GM21360 (cell line): Measurements from ENCODE around the gene SDK2.
"Not testable (repeated sequence)": the region's sequence is repeated elsewhere in the genome, so short reads cannot be mapped to it uniquely, and the experiment has no call there.

ENCODE experiments used
- ATAC-seq: cut with Tn5 transposase; IDR thresholded peaks from one replicate; pipeline ENCODE4 v1.9.1; 2021; ENCODE audit warnings: mild to moderate bottlenecking, moderate library complexity; ENCODE audit not compliant: unreplicated experiment

Gene SDK2

DNA sequence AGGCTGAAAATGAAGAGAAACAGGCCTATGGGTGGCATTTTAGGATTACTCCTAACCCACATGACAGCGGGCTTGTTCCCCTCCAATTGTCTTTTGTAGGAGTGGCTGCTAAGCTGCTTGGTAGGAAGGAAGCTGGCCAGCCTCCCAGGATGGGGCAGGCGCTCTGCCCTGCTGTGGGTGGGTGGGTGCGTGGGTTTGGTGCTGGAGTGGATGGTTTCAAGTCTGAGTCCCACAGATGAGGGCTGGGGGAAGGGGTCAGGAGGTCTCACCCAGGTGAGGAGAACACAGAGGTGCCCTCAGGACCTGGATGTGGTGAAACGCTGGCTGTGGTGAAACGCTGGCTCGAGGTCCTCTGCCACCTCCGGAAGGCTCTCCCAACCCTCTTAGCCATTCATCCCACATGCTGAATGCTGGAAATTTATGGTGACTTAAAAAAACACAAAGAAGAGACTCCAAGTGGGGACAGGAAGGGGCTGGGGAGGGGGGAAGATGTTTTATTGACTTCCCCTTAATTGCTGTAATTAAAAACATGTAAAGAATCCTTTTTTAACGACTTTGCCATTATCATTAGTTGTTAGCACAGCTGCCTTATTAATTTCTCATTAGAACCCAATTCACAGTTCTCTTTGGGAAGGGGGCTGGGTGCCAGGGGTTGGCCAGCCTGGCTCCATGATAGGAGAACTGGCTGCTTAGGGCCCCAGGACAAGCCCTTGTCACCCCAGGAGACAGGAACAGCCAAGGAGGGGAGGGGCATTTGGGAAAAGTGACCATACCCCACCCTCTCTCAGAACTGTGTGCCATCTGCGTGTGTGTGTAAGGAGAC is 178.9 kb downstream of the SDK2 start:
- no peak for ATAC-seq

DNA sequence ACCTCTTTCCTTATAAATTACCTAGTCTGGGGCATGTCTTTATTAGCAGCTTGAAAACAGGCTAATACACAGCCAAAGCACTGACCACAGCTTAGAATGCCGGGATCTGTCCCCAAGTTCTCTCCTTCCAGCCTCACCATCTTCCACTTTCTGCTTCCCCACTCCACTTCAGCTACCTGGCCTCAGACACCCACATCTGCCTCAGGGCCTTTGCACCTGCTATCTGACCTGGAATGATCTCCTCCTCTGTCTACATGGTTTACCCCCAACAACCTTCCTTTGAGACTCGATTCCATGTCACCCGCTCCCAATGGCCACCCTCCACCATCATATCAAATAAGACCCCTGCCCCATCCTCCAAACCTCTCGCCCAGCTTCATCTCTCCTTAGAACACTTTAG is 179.8 kb downstream of the SDK2 start:
- ATAC-seq, result no peak

DNA sequence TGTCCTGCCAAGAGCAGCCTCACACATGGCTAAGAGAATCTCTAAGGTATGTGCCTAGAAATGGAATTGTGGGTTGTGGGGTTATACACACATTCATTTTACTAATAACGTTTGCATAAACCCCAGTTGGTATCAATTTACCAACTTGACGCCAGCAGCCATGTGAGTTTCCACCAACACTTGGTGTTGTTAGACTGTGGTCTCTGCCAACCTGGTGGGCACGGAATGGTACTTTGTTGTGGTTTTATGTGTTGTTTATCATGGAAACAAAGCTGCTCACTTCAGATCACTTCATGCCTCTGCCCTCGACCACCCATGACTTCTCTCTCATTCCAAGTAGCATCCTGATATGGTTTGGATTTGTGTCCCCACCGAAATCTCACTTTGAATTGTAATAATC is 180.4 kb downstream of the SDK2 start:
- no peak for ATAC-seq

DNA sequence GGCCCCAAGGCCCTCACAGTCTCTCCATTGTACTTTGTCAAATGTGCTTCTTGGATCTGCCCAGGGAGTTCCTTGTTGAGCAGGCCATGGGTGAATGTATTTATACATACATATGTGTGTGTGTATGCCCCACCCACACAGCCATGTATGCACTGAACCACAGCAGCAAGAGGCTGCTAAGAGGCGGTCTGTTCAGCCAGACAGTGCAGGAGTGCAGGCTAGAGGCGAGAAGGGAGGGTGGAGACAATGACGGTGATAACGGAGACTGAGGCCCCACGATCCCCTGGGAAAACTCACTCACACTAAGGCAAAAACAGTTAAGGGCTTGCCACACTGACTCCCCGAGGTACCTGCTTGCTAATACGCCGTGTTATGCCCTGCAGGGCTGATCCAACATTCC is 181.4 kb downstream of the SDK2 start:
- ATAC-seq, result no peak

DNA sequence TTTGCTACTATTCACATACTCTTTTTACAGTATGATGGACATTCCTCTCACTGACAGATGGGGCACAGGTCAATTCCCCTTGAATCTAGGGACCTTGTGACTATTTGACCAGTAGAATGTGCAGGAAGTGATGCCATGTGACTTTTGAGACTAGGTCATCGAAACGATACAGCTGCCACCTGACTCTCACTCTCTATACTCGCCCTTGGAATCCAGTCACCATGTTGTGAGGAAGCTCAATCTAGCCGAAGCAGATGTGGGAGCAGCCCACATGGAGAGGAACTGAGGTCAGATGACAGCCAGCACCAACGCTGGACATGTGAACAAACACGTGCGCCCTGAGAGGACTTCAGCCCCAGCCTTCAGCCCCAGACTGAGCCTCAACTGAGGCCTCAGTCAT is 184.3 kb downstream of the SDK2 start:
- no peak for ATAC-seq

DNA sequence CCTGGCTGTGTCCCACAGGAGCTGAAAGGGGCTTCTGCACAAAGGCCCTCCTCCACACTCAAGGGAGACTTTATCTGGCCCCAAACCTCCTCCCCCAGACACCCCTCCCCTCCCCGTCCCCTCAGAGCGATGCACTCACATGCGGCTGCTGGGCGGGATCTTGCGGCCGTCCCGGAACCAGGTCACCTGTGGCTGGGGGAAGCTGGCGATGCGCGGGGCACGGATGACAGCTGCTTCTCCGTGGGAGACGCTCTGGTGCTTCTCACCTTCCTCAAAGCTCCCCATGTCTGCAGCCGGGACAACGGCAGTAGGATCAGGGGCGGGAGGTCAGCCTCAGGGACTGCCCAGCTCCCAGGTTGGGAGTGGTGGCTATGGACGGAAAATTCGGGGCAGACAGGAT is 188.5 kb downstream of the SDK2 start:
- ATAC-seq, result no peak

DNA sequence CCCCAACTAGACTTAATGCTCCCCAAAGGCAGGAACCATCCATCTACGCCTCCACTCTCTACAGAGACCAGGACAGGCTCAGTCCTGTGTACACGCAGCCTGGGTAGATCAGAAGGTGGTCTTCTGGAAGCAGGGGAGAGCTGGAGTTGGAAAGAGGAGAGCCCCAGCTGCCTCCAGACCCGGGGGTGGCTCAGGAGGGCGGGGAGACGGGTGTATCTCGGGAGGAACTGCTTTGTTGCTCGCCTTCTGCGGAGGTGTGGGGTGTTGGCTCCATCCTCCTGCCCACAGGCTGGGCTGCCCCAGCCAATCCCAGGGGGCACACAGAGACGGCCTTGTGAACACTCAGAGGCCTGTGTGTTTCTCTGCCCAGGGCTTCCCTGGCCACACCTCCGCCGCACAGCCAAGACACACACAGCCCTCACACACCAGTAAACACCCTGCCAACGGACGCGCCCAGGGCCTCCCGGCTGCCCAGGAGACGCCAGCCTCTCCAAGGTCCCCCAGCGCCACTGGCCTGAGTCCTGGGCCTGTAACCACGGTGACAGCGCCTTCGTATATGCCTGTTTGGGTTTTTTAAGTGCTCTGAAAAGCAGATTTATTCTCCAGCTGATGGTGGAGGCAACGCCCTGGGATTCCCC is 189.1 kb downstream of the SDK2 start:
- ATAC-seq, result no peak

DNA sequence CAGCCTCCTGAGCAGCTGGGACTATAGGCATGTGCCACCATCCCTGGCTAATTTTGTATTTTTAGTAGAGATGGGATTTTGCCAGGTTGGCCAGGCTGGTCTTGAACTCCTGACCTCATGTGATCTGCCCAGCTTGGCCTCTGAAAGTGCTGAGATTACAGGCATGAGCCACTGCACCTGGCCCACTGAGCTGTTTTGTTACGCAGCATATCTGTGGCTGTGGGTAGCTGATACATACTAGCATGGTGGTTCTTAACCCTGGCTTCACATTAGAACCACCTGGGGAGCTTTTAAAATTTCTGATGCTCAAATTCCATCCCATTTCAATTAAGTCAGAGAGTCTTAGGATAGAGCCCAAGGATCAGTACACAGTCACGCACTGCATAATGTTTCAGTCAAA is 190.8 kb downstream of the SDK2 start:
- ATAC-seq, result not testable (repeated sequence)

DNA sequence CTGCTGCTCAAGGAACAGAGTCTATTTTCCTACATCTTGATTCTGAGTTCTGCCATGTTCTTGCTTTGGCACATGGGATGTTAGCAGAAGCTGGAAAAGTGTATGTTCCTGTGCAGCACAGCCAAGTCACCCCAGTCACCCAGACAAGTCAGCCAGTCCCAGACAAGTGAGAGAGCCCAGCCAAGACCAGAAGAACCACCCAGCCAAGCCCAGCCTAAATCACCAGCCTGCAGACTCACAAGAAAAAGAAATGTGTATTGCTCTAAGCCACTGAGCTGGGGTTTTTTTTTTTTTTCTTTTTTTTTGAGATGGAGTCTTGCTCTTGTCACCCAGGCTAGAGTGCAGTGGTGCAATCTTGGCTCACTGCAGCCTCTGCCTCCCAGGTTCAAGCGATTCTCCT is 191.2 kb downstream of the SDK2 start:
- ATAC-seq, result no peak

DNA sequence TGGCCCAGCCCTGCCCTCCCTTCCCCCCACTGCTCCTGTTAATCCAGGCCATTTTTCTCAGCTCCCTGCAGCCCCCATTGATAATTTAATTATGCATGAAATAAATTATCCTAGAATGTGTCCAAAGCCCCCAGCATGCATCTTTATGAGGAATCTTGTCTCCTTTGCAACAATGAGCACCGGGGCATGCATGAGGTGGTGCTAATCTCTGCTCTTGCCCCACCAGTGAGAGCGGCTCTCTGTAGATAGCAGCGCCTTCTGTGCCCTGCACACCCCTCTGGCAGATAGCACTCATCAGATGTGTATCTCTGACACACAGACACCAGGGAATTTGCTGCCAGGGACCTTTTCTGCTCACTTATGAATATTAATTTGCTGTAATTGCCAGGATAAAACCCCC is 192.2 kb downstream of the SDK2 start:
- no peak for ATAC-seq

DNA sequence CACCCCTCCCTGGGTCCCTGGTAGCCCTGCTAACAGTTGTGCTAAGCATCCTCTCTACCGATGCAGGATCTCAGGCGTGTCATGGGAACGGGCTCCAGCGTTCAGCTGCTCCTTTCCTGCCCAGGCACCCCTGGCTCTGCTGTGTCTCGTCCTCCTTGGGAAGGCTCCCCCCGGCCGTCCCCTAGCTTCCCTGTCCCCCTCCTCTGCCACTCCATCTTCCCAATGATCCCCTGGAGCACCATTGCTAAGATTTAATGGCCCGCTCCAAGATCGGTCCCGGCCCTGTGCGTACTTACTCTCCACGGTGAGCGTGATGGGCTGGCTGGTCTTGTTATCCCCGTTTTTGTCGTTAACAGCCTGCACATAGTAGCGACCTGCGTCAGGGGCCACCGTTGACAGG is 196.9 kb downstream of the SDK2 start:
- no peak for ATAC-seq

DNA sequence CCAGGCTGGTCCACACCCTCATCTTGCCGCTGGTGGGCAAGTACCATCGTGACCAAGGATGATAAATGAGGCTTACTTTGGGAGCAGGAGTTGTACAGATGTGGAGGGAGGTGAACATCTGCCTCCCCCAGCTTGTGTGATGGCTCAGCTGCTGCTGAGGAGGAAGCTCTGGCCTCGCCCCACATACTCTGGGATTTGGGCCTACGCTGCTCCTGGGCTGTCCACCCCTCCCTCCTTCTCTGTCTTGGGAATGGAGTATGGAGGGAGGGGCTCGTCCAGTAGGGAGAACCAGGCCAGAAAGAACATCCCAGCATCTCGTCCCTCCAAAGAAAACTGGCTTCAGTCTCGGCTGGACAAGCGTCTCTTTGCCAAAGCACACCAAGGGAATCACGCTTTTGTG is 197.6 kb downstream of the SDK2 start:
- ATAC-seq, result no peak

DNA sequence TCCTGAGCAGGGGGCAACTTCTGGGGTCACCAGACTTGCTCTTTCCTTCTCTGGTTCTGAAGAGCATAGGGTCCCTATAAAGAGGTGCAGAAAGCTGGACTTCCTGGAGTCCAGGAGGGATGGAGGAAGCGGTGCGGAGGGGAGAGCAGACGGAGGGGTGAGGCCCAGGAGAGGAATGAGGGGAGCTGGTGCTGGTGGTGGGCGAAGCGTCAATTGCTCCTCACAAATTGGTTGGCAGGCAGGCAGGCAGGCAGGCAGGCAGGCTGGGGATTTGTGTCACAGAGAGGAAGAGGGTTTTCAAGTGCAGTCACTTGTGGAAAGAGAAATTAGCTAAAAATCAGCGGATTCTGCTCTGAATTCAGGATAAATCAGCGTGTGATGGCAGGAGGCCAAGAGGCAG is 198.8 kb downstream of the SDK2 start:
- no peak for ATAC-seq

DNA sequence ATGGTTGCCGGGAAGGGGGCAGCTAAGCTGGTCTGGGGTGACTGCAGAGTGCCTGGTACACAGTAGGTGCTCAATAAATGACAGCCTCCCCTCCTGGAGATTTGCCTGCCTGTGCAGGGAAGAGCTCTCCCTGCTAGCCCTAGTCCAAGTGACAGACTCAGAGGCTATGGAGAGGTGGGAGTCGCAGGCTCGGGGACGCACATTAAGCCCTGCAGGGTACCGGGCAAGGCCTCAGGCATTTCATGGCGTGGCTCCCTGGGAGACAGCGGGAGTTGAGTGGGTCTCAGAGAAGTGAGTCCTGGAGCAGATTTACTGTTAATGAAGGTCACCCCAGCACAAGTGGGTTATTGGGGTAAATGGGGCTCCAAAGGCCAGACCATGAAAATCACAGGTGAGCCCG is 200.2 kb downstream of the SDK2 start:
- ATAC-seq, result no peak

DNA sequence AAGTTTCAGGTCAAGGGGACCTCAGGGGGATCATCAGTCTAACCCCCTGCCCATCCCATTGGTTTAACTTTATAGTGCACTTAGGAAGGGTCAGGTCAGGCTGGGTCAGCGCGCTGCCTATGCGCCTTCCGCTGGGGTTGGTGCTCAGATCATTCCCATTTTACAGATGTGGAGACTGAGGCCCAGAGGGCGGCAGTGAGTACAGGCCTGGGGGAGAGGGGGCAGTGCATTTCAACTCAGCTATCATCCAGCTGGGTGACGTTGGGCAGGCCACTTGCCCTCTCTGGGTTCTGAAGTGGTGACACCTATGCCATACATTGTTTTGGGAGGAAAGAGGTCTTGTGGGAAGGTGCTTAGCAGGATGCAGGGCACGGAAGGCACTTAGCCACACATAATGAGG is 204.6 kb downstream of the SDK2 start:
- no peak for ATAC-seq

DNA sequence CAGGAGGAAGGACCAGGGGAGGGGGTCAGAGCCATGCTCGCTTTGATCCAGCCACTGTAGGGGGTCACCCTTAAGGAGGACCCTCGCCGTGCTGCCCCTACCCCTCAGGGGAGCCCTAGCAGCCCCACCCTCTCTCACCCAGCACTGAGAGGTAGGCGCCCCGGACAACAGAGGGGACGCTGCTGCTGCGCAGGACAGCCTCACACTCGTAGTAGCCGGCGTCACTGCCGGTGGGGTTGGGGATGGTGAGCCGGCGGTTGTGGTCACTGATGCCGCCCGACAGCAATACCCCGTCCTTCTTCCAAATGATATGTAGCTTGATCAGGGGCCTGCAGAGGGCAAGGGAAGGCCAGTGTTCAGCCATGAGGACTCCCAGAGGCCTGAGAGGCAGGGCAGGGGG is 206.4 kb downstream of the SDK2 start:
- no peak for ATAC-seq

DNA sequence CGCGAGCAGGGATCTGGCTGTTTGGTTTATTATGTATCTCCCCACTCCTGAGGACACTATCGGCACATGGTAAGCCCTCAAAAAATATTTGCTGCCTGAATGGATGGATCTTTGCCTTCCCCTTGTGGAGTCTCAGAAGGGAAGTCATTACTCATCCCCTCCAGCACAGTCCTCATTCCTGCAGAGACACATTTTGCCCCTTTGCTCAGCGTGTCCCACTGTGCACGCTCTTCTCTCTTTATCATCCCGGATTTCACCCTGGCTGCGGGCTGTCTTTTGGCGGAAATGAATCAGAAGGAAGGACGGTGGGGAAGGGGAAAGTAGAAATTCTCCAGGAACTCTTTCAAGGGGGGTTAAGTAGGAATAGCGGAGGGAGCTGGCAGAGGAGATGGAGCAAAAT is 207.3 kb downstream of the SDK2 start:
- no peak for ATAC-seq

DNA sequence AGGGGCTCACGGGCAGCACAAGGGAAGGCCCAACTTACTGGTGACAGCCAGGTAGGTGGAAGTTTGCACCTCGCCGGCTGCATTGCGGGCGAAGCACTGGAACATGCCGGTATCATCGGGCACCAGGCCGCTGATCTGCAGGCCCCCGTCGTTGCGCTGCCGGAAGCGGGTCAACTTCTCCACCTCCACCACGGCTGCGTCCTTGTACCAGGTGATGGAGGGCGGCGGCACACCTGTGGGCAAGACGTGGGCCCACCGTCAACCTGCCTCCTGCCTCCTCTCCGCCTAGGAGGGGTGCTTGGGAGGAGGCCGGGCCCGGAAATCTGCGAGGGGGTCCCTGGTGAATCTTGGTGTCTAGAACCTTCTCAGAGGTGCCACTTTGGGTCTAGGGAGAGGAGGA is 208.8 kb downstream of the SDK2 start:
- ATAC-seq, result no peak

DNA sequence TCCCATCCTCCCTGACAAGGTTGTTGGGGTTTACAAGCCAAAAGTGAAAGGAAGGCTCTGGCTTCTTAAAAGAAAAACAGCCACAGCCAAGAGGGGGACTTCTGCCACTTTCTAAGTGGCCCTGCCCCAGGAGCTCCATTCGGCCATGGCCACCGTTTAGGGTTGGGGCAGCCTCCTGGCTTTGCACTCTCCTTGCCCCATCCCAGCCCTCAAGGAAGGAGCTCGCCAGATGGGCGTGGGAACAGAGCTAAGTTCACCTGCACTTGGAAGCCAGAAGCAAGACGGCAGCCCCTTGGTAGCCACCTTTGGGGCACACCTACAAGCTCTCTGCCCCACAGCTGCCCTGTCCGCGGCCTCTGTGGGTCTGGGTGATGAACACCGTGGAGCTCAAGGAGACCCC is 210.1 kb downstream of the SDK2 start:
- no peak for ATAC-seq

DNA sequence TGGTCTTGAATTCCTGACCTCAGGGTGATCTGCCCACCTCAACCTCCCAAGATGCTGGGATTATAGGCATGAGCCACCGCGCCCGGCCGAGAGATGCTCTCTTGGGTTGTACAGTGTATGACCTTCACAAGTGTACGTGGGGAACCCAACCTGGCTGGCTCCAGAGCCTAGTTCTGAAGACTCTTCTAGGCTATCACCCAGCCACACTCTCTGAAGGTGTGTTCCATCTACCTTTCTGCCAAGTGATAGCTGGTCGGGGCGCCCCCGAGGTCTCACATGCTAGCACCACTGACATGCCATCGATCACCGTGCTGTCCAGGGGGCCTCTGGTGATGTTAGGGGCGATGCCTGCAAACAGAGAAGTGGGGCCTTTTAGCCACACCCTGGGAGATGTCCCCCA is 210.7 kb downstream of the SDK2 start:
- no peak for ATAC-seq

DNA sequence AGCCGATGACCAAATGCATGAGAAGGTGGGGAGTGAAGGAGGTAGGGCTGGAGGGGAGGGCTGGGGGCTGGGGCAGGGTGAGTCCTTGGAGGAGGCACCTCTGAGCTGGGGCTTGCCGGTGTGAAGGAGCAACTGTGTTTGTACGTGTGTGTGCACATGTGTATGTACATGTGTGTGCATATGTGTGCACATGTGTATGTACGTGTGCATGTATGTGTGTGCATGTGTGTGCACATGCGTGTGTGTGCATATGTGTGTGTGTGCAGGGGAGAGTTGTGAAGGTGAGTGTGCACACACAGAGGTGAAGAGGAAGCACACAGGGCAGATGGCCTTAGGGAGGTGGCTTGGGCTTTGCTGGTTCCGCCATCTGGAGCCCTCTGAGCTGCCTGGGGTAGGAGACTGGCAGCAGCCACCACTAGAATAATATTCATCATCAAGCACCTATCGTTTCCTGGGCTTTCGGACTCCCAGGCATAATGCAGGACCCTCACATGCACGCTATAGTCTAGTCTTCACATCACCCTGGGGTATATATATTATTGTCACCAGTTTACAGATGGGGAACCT is 211.5 kb downstream of the SDK2 start:
- ATAC-seq, result no peak

DNA sequence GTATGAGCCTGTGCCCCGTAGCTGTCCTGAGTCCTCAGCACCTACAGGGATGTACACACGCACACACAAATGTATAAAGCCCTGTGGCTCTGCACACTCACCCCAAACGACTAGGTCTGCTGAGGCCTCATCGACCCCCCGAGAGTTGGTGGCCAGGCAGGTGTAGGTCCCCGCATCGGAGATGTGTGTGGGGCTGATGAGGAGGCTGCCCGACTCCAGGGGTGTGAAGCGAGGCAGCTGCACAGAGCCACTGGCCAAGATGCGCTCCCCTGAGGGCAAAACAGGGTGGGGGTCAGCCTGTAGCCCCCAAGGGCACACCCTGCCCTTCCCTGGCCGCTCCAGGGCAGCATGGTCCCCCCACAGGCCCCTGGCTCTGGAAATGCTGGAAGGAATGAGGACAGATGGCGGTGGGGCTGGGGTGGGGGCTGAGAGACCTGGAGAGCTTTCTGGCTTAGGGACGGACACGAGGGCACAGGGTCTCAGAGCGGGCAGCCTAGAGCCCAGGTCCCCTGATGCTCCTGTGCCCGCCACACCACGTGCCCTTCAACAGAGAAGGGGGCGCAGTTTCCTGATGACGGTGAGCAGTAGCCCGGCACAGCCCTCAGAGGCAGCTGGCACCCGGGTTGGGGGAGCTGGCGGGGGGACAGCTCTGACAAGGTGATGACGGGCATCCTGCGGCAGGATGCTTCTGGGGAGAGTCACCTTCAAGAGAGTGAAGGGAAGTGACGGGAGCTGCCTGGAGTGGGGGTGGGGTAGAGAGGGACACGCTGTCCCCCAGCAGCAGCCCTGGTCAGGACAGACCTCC is 212.6 kb downstream of the SDK2 start:
- no peak for ATAC-seq
